ENCODE data around the gene MYLK4. TPM values are rescaled to one million over a fixed set of nuclear protein-coding genes. Genes with fewer than 3 reads are reported as not detected.

The MYLK4 gene
- total RNA-seq, 1 experiment from 2014 or later: 0.03 TPM

GRCh38 chr6:2643130-2643529 is 107.6 kb downstream of the MYLK4 start:
- Histone ChIP-seq H3K27me3 (ENCODE audit: control insufficient read depth, insufficient read depth, low read length) (no peaks in the 10 kb centered on the region; the same call in 1 of the 2 replicates), H3K36me3 (replicated peaks; ENCODE audit: control insufficient read depth, insufficient read depth, low read length) (no peaks in the 10 kb centered on the region), H3K4me3 (ENCODE audit: insufficient read depth, low read depth, low read length) (no peak overlapping the region)
- DNase-seq: no peak

GRCh38 chr6:2641044-2641725 is 109.5 kb downstream of the MYLK4 start:
- DNase-seq: no peak
- no peak overlapping the region for H3K4me3 ChIP-seq (ENCODE audit: insufficient read depth, low read depth, low read length)
- no peaks in the 10 kb centered on the region for H3K36me3 ChIP-seq (replicated peaks; ENCODE audit: control insufficient read depth, insufficient read depth, low read length)
- no peaks in the 10 kb centered on the region; the same call in 1 of the 2 replicates for H3K27me3 ChIP-seq (ENCODE audit: control insufficient read depth, insufficient read depth, low read length)

GRCh38 chr6:2640551-2640950 is 110.2 kb downstream of the MYLK4 start:
- Histone ChIP-seq H3K36me3 (replicated peaks; ENCODE audit: control insufficient read depth, insufficient read depth, low read length) (no peaks in the 10 kb centered on the region), H3K27me3 (ENCODE audit: control insufficient read depth, insufficient read depth, low read length) (no peaks in the 10 kb centered on the region; the same call in 1 of the 2 replicates), H3K4me3 (ENCODE audit: insufficient read depth, low read depth, low read length) (no peak overlapping the region)
- peak; percentile 62 for DNase-seq

GRCh38 chr6:2639896-2640295 is 110.8 kb downstream of the MYLK4 start:
- Histone ChIP-seq H3K4me3 (ENCODE audit: insufficient read depth, low read depth, low read length) (no peak overlapping the region), H3K27me3 (ENCODE audit: control insufficient read depth, insufficient read depth, low read length) (no peaks in the 10 kb centered on the region; the same call in 1 of the 2 replicates), H3K36me3 (replicated peaks; ENCODE audit: control insufficient read depth, insufficient read depth, low read length) (no peaks in the 10 kb centered on the region)
- DNase-seq: no peak

GRCh38 chr6:2639167-2639566 is 111.6 kb downstream of the MYLK4 start:
- Histone ChIP-seq H3K36me3 (replicated peaks; ENCODE audit: control insufficient read depth, insufficient read depth, low read length) (no peaks in the 10 kb centered on the region), H3K27me3 (ENCODE audit: control insufficient read depth, insufficient read depth, low read length) (no peaks in the 10 kb centered on the region; the same call in 1 of the 2 replicates), H3K4me3 (ENCODE audit: insufficient read depth, low read depth, low read length) (no peak overlapping the region)
- DNase-seq: no peak

GRCh38 chr6:2636672-2637071 is 114.0 kb downstream of the MYLK4 start:
- Histone ChIP-seq H3K27me3 (ENCODE audit: control insufficient read depth, insufficient read depth, low read length) (peaks cover 10% of the 10 kb centered on the region), H3K4me3 (ENCODE audit: insufficient read depth, low read depth, low read length) (no peak overlapping the region)
- DNase-seq: no peak

GRCh38 chr6:2635911-2636310 is 114.8 kb downstream of the MYLK4 start:
- Histone ChIP-seq H3K4me3 (ENCODE audit: insufficient read depth, low read depth, low read length) (no peak overlapping the region), H3K36me3 (replicated peaks; ENCODE audit: control insufficient read depth, insufficient read depth, low read length) (no peaks in the 10 kb centered on the region), H3K27me3 (ENCODE audit: control insufficient read depth, insufficient read depth, low read length) (peaks cover 10% of the 10 kb centered on the region)
- DNase-seq: no peak

More at GRCh38 chr6:2636672-2637071, 114.0 kb downstream of the MYLK4 start:
- no peaks in the 10 kb centered on the region for H3K36me3 ChIP-seq (replicated peaks; ENCODE audit: control insufficient read depth, insufficient read depth, low read length)

- peak overlapping the region; percentile 36 for H3K4me3 ChIP-seq (ENCODE audit: insufficient read depth, low read depth, low read length)
- H3K27me3 ChIP-seq (ENCODE audit: control insufficient read depth, insufficient read depth, low read length): peaks cover 10% of the 10 kb centered on the region
- no peaks in the 10 kb centered on the region for H3K36me3 ChIP-seq (replicated peaks; ENCODE audit: control insufficient read depth, insufficient read depth, low read length)
- DNase-seq: peak; percentile 95
Measured at GRCh38 chr6:2634139-2634964, 116.4 kb downstream of the MYLK4 start.

- Histone ChIP-seq H3K4me3 (ENCODE audit: insufficient read depth, low read depth, low read length) (peak overlapping the region; percentile 36), H3K27me3 (ENCODE audit: control insufficient read depth, insufficient read depth, low read length) (peaks cover 10% of the 10 kb centered on the region), H3K36me3 (replicated peaks; ENCODE audit: control insufficient read depth, insufficient read depth, low read length) (no peaks in the 10 kb centered on the region)
- DNase-seq: no peak
Measured at GRCh38 chr6:2633736-2634135, 117.0 kb downstream of the MYLK4 start.

GRCh38 chr6:2632976-2633584 is 117.6 kb downstream of the MYLK4 start:
- H3K36me3 ChIP-seq (replicated peaks; ENCODE audit: control insufficient read depth, insufficient read depth, low read length): no peaks in the 10 kb centered on the region
- DNase-seq: no peak

GRCh38 chr6:2632368-2632767 is 118.4 kb downstream of the MYLK4 start:
- H3K36me3 ChIP-seq (replicated peaks; ENCODE audit: control insufficient read depth, insufficient read depth, low read length): no peaks in the 10 kb centered on the region
- DNase-seq: no peak
- H3K4me3 ChIP-seq (ENCODE audit: insufficient read depth, low read depth, low read length): no peak overlapping the region
- peaks cover 10% of the 10 kb centered on the region for H3K27me3 ChIP-seq (ENCODE audit: control insufficient read depth, insufficient read depth, low read length)

More at GRCh38 chr6:2632976-2633584, 117.6 kb downstream of the MYLK4 start:
- Histone ChIP-seq H3K4me3 (ENCODE audit: insufficient read depth, low read depth, low read length) (no peak overlapping the region), H3K27me3 (ENCODE audit: control insufficient read depth, insufficient read depth, low read length) (peaks cover 10% of the 10 kb centered on the region)

- Histone ChIP-seq H3K4me3 (ENCODE audit: insufficient read depth, low read depth, low read length) (no peak overlapping the region), H3K27me3 (ENCODE audit: control insufficient read depth, insufficient read depth, low read length) (peaks cover 10% of the 10 kb centered on the region), H3K36me3 (replicated peaks; ENCODE audit: control insufficient read depth, insufficient read depth, low read length) (no peaks in the 10 kb centered on the region)
- no peak for DNase-seq
Measured at GRCh38 chr6:2630891-2631571, 119.7 kb downstream of the MYLK4 start.

GRCh38 chr6:2630359-2630758 is 120.4 kb downstream of the MYLK4 start:
- Histone ChIP-seq H3K36me3 (replicated peaks; ENCODE audit: control insufficient read depth, insufficient read depth, low read length) (no peaks in the 10 kb centered on the region), H3K4me3 (ENCODE audit: insufficient read depth, low read depth, low read length) (no peak overlapping the region), H3K27me3 (ENCODE audit: control insufficient read depth, insufficient read depth, low read length) (peaks cover 10% of the 10 kb centered on the region)
- DNase-seq: no peak

- no peak overlapping the region for H3K4me3 ChIP-seq (ENCODE audit: insufficient read depth, low read depth, low read length)
- DNase-seq: no peak
- no peaks in the 10 kb centered on the region for H3K36me3 ChIP-seq (replicated peaks; ENCODE audit: control insufficient read depth, insufficient read depth, low read length)
- H3K27me3 ChIP-seq (ENCODE audit: control insufficient read depth, insufficient read depth, low read length): no peaks in the 10 kb centered on the region
Measured at GRCh38 chr6:2626401-2626800, 124.3 kb downstream of the MYLK4 start.
